Activated T-helper 1 cell treated with anti-CD3 and anti-CD28 coated beads, Interleukin-12 subunit alpha, Interleukin-12 subunit beta, Interleukin-2, Interleukin-4 antibody, amounts not matched to agents 30 ng/mL and 10 ng/mL and 1 ng/mL, durations not matched to agents 14 hours and 24 hours and 36 hours (primary cell): Measurements from ENCODE around the gene CRTC1. TPM values are rescaled to one million over a fixed set of nuclear protein-coding genes. Genes with fewer than 3 reads are reported as not detected.

Source experiments
- DNase-seq: peaks from one replicate; pipeline ENCODE4 v3.0.0; 2021; ENCODE audit warnings: low spot score
- H3K27ac Mint-ChIP-seq: one replicate; pipeline ENCODE4 v1.8.0; 2021; ENCODE audit warnings: mild to moderate bottlenecking, mixed read lengths
- H3K27me3 Mint-ChIP-seq: one replicate; pipeline ENCODE4 v1.8.0; 2022; ENCODE audit warnings: mild to moderate bottlenecking, moderate library complexity, mixed read lengths; ENCODE audit not compliant: insufficient read depth
- H3K36me3 Mint-ChIP-seq: one replicate; pipeline ENCODE4 v1.8.0; 2021; ENCODE audit warnings: low read depth, mixed read lengths
- H3K4me1 Mint-ChIP-seq: one replicate; pipeline ENCODE4 v1.8.0; 2021; ENCODE audit warnings: low read depth, mixed read lengths
- H3K4me3 Mint-ChIP-seq: one replicate; pipeline ENCODE4 v1.8.0; 2021; ENCODE audit warnings: mild to moderate bottlenecking, moderate library complexity, mixed read lengths
- H3K9me3 Mint-ChIP-seq: one replicate; pipeline ENCODE4 v1.8.0; 2021; ENCODE audit warnings: mixed read lengths
- intact Hi-C: fragments of 100-400 bp; cut with micrococcal nuclease; formaldehyde crosslinking; loops from one replicate; pipeline ENCODE4 v1.15.1; 2024
- total RNA-seq: library from RNA; stranded (reverse); gene quantifications from 2 replicates; pipeline ENCODE4 v1.2.3, GENCODE V29; 2022

Gene CRTC1
- total RNA-seq, 1 donor from 2014 or later, result 6.1 TPM

GRCh38 chr19:18792661-18793060 lies 109.2 kb downstream of the CRTC1 start:
- DNase-seq, result no peak
- no peak overlapping the region for H3K4me3 Mint-ChIP-seq
- H3K36me3 Mint-ChIP-seq, result peaks cover 1% of the 10 kb centered on the region
- H3K4me1 Mint-ChIP-seq, result peaks cover 5% of the 10 kb centered on the region
- no peak overlapping the region for H3K27ac Mint-ChIP-seq
- intact Hi-C loops, result no loop called here
- no peaks in the 10 kb centered on the region for H3K9me3 Mint-ChIP-seq
- H3K27me3 Mint-ChIP-seq, result peaks cover 63% of the 10 kb centered on the region

DNA sequence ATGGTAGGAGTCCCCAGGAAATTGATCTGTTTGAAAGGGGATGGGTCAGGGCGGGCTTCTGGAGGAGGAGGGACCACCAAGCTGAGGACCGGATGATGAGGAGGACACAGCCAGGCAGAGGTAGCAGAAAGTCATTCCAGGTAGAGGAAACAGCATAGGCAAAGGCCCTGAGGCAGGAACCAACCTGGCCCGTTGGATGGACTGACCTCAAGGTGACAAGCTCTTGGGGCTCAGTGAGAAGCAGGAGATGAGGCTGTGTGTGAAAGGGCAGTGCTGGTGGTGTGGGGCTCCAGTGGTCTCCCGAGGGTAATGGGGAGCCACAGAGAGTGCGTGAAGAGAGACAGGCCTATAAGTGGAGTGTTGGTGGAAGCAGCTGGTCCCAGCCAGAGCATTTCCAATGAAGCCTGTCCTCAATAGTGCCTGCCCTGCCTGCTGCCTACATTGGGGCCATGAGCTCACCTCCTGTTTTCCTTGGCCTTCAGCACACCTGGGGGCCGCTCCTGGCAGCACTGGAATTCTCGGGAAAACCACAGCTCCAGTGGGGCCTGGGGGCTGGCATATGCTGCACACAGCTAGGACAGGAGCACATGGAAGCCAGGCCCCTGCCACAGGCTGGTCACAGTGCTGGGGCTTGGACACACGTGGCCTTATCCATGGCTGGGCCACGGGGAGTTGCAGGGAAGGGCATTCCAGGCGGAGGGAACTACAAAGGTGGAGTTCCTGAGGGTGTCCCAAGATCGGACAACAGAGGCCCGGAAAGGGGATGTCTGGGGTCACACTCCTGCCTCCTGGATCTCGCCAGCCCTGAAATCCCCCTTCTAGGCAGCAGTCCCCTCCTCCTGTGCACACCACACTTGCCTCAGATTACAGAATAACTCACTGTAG lies 109.9 kb downstream of the CRTC1 start:
- peaks cover 64% of the 10 kb centered on the region for H3K27me3 Mint-ChIP-seq

DNA sequence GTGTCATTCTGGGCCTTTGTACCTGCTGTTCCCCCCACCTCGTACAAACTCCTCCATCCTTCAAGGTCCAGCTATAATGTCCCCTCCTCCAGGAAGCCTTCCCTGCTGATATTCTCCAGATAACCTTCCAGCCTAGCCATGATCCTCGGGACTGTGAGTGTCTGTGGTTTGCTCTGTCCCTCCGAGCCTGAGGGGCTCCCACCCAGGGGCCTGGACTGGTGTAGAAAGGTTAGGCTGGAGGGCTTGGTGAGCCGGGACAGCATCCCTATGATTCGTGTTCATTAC lies 110.5 kb downstream of the CRTC1 start:
- Mint-ChIP-seq H3K36me3 (peaks cover 1% of the 10 kb centered on the region), H3K27ac (no peak overlapping the region), H3K27me3 (peaks cover 64% of the 10 kb centered on the region), H3K4me1 (peaks cover 5% of the 10 kb centered on the region), H3K4me3 (no peak overlapping the region), H3K9me3 (no peaks in the 10 kb centered on the region)
- DNase-seq, result no peak
- intact Hi-C loops, result no loop called here

More for the DNA sequence above, 109.9 kb downstream of the CRTC1 start:
- H3K27ac Mint-ChIP-seq, result no peak overlapping the region
- H3K4me1 Mint-ChIP-seq, result peaks cover 5% of the 10 kb centered on the region
- no peaks in the 10 kb centered on the region for H3K9me3 Mint-ChIP-seq
- H3K4me3 Mint-ChIP-seq, result no peak overlapping the region
- DNase-seq, result no peak
- intact Hi-C loops, result no loop called here
- peaks cover 1% of the 10 kb centered on the region for H3K36me3 Mint-ChIP-seq

DNA sequence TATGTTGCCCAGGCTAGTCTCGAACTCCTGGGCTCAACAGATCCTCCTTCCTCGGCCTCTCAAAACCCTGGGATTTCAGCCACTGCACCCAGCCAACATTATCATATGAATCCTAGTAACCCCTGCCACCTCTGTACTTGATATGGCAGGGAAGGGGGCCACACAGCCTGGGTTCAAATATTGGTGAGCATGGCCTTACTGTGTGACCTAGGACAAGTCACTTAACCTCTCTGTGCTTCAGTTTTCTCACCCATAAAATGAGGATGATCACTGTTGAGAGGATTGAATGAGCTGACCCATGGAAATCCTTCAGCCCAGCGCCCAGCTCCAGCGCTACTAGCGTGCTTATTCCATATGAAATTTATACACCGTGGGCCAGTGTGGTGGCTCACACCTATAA lies 111.2 kb downstream of the CRTC1 start:
- Mint-ChIP-seq H3K4me3 (no peak overlapping the region), H3K4me1 (no peaks in the 10 kb centered on the region), H3K9me3 (no peaks in the 10 kb centered on the region), H3K36me3 (no peaks in the 10 kb centered on the region), H3K27ac (no peak overlapping the region), H3K27me3 (peaks cover 58% of the 10 kb centered on the region)
- intact Hi-C loops, result no loop called here
- no peak for DNase-seq

GRCh38 chr19:18795540-18795939 lies 112.1 kb downstream of the CRTC1 start:
- no peaks in the 10 kb centered on the region for H3K36me3 Mint-ChIP-seq
- H3K4me1 Mint-ChIP-seq, result no peaks in the 10 kb centered on the region
- H3K27ac Mint-ChIP-seq, result no peak overlapping the region
- DNase-seq, result no peak
- intact Hi-C loops, result no loop called here
- H3K9me3 Mint-ChIP-seq, result no peaks in the 10 kb centered on the region
- peaks cover 51% of the 10 kb centered on the region for H3K27me3 Mint-ChIP-seq
- H3K4me3 Mint-ChIP-seq, result no peak overlapping the region

- Mint-ChIP-seq H3K4me1 (no peaks in the 10 kb centered on the region), H3K36me3 (no peaks in the 10 kb centered on the region), H3K9me3 (no peaks in the 10 kb centered on the region), H3K4me3 (no peak overlapping the region), H3K27ac (no peak overlapping the region), H3K27me3 (peaks cover 47% of the 10 kb centered on the region)
- DNase-seq, result no peak
- intact Hi-C loops, result no loop called here
These were observed 112.8 kb downstream of the CRTC1 start for GRCh38 chr19:18796239-18796638.

- no peak for DNase-seq
- intact Hi-C loops, result no loop called here
- no peaks in the 10 kb centered on the region for H3K36me3 Mint-ChIP-seq
- H3K4me1 Mint-ChIP-seq, result no peaks in the 10 kb centered on the region
- peaks cover 31% of the 10 kb centered on the region for H3K27me3 Mint-ChIP-seq
- no peak overlapping the region for H3K27ac Mint-ChIP-seq
- H3K4me3 Mint-ChIP-seq, result no peak overlapping the region
- H3K9me3 Mint-ChIP-seq, result no peaks in the 10 kb centered on the region
These were observed 115.2 kb downstream of the CRTC1 start for GRCh38 chr19:18798384-18799352.

- Mint-ChIP-seq H3K27ac (no peak overlapping the region), H3K36me3 (no peaks in the 10 kb centered on the region), H3K9me3 (no peaks in the 10 kb centered on the region), H3K4me1 (no peaks in the 10 kb centered on the region), H3K4me3 (no peak overlapping the region), H3K27me3 (peaks cover 27% of the 10 kb centered on the region)
- intact Hi-C loops, result no loop called here
- DNase-seq, result no peak
These were observed 116.0 kb downstream of the CRTC1 start for GRCh38 chr19:18799389-18799970.

DNA sequence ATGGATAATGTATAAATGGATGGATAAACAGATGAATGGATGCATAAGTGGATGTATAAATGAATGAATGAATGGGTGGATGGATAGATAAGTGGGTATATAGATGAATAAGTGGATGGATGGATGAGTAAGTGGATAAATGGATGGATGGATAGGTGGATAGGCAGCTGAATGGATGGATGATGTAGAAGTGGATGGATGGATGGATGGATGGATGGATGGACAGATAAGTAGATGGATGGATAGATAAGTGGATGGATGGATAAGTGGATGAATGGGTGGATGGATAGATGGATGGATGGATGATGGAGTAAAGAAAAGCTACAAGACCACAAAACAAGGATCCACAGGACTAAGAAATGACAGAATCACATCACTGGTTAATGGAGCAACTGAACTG lies 116.6 kb downstream of the CRTC1 start:
- Mint-ChIP-seq H3K9me3 (no peaks in the 10 kb centered on the region), H3K4me1 (no peaks in the 10 kb centered on the region), H3K27ac (no peak overlapping the region), H3K4me3 (no peak overlapping the region), H3K36me3 (no peaks in the 10 kb centered on the region), H3K27me3 (peaks cover 24% of the 10 kb centered on the region)
- no peak for DNase-seq
- intact Hi-C loops, result no loop called here

DNA sequence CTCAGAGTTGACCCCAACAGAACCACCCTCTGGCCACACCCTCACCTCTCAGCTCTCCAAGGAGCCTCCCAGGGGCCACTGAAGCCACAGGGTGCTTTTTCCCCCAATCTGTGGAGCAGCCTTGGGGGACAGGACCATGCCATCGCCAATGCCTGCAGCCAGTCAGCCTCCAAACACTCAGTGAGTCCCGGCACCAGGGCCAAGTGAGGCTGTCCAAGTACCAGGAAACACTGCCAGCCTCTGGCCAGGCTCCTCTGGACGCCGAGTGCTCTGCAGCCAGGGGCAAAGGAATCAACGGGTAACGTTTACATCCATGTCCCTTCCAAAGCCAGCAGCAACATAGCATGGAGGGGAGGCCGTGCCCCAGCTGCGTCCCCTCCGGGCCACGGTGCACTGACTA lies 117.2 kb downstream of the CRTC1 start:
- no peak for DNase-seq
- H3K4me3 Mint-ChIP-seq, result no peak overlapping the region
- H3K4me1 Mint-ChIP-seq, result no peaks in the 10 kb centered on the region
- H3K9me3 Mint-ChIP-seq, result no peaks in the 10 kb centered on the region
- H3K27me3 Mint-ChIP-seq, result peaks cover 23% of the 10 kb centered on the region
- intact Hi-C loops, result no loop called here
- H3K27ac Mint-ChIP-seq, result no peak overlapping the region
- no peaks in the 10 kb centered on the region for H3K36me3 Mint-ChIP-seq

GRCh38 chr19:18802354-18802753 lies 118.9 kb downstream of the CRTC1 start:
- no peak for DNase-seq
- Mint-ChIP-seq H3K27ac (no peak overlapping the region), H3K9me3 (no peaks in the 10 kb centered on the region), H3K4me1 (no peaks in the 10 kb centered on the region), H3K4me3 (no peak overlapping the region), H3K27me3 (peaks cover 8% of the 10 kb centered on the region), H3K36me3 (no peaks in the 10 kb centered on the region)
- intact Hi-C loops, result no loop called here

GRCh38 chr19:18803550-18804138 lies 120.2 kb downstream of the CRTC1 start:
- no peaks in the 10 kb centered on the region for H3K4me1 Mint-ChIP-seq
- H3K36me3 Mint-ChIP-seq, result no peaks in the 10 kb centered on the region
- intact Hi-C loops, result no loop called here
- H3K9me3 Mint-ChIP-seq, result no peaks in the 10 kb centered on the region
- H3K27ac Mint-ChIP-seq, result no peak overlapping the region
- H3K27me3 Mint-ChIP-seq, result no peaks in the 10 kb centered on the region
- H3K4me3 Mint-ChIP-seq, result no peak overlapping the region
- DNase-seq, result no peak
